Activated naive CD4-positive, alpha-beta T cell treated with Interleukin-2 at 50 U/mL for 16 hours (primary cell): ENCODE measurements around the gene TBC1D28.
"Not testable (repeated sequence)": the region's sequence is repeated elsewhere in the genome, so short reads cannot be mapped to it uniquely, and the experiment has no call there.

Experiments used
- DNase-seq: peaks from one replicate; pipeline ENCODE4 v3.0.0-alpha.2; 2020

Gene TBC1D28

GRCh38 chr17:18644291-18644690 lies at the start of gene TBC1D28:
TBC1D28 (minus strand) TSS chr17:18644391; CDS start chr17:18641352, 3,039 bp downstream.
- DNase-seq = not testable (repeated sequence)

DNA sequence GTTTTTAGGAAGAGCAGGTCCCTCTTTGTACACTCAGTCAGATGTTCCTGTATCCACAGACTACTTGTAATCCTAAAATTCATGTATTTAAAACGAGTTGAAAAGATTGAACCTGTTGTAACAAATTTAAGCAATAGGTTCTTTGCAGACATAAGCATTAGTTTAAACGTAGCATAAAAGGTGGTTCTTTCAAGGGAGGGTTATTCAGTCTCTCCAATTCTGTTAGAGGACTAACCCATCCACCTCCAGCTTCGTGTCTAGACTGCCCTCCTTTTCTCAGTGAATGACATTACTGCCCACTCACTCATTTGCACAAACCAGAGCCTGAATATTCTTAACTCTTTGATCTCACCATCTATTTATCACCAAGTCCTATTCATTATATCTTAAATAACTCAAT lies 38.5 kb upstream of the TBC1D28 start:
- not testable (repeated sequence) for DNase-seq

GRCh38 chr17:18681767-18682571 lies 37.8 kb upstream of the TBC1D28 start, which contains the start of gene FOXO3B:
FOXO3B (minus strand) TSS chr17:18682314; CDS start chr17:18681651, 663 bp downstream.
- DNase-seq = peak; percentile 70

DNA sequence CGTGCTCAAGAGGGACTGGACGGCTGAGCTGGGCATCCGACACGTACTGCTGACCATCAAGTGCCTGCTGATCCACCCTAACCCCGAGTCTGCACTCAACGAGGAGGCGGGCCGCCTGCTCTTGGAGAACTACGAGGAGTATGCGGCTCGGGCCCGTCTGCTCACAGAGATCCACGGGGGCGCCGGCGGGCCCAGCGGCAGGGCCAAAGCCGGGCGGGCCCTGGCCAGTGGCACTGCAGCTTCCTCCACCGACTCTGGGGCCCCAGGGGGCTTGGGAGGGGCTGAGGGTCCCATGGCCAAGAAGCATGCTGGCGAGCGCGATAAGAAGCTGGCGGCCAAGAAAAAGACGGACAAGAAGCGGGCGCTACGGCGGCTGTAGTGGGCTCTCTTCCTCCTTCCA lies 33.2 kb upstream of the TBC1D28 start:
- DNase-seq = not testable (repeated sequence)

- not testable (repeated sequence) for DNase-seq
Observed at GRCh38 chr17:18676928-18677327, 32.7 kb upstream of the TBC1D28 start.

DNA sequence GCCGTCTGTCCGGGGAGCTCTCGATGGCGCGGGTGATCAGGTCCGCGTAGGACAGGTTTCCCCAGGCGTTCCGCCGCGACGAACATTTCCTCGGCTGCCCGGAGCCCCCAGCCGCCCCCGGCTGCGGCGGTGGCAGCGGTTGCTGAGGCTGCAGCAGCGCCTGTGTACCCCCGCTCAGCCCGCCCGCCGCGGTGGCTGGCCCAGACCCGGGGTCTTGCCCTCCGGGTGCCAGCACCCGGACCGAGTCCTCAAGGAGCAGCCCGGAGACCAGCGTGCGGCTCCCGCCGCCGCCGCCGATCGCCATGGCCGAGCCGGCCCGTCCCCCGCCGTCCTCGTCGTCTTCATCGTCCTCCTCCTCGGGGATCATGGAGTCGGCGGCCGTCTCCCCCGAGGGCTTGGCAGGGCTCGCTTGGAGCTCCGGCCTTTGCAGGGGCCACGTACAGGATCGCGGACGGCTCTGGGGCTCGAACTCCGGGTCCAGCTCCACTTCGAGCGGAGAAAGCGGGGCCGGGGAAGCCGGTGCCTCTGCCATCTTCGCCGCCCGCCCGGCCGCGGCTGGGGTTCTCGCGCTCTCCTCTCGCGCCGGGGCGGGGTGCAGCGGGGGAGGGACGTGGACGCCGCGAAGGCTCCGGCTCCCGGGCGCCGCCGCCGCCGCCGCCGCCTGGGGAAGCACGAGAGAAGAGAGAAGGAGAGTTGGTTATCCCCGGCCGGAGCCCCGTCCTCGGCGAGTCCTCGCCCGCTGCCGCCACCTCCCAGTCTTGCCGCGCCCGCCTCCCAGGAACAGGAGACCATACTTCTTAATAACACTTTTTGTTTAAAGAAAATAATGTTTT lies 28.4 kb upstream of the TBC1D28 start:
- DNase-seq = not testable (repeated sequence)

GRCh38 chr17:18668625-18669024 lies 24.4 kb upstream of the TBC1D28 start:
- DNase-seq = not testable (repeated sequence)

DNA sequence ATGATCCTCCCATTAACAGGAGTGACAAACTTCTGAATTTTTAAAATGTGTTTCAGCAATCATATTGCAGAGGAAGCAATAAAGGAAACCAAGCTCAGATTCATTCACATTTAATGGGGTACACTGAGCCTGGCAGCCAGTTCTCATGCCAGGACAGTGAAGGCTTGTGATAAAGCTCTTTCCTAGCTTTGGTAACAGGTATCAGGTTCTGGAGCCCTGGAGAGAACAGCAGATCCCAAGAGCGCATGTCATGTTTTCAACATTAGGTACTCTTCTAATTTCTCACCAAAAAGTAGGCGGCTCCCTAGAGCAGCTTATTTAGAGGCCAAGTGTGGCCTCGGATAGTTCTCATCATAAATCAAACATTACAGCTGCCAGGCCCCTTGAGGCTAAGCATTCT lies 23.3 kb upstream of the TBC1D28 start:
- DNase-seq = not testable (repeated sequence)

GRCh38 chr17:18666326-18666725 lies 22.1 kb upstream of the TBC1D28 start:
- not testable (repeated sequence) for DNase-seq

GRCh38 chr17:18661924-18662624 lies 17.9 kb upstream of the TBC1D28 start:
- not testable (repeated sequence) for DNase-seq

DNA sequence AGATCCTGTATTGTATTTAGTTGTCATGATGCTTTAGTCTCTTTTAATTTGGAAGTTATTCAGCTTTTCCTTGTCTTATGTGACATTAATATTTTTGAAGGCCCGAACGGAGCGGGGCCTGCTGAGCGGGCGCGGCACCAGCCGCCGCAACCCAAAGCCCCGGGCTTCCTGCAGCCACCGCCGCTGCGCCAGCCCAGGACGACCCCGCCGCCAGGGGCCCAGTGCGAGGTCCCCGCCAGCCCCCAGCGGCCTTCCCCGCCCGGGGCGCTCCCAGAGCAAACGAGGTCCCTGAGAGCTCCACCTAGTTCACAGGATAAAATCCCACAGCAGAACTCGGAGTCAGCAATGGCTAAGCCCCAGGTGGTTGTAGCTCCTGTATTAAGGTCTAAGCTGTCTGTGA lies 5.9 kb upstream of the TBC1D28 start:
- DNase-seq = not testable (repeated sequence)

- DNase-seq = not testable (repeated sequence)
Observed at GRCh38 chr17:18643124-18643523, 1.1 kb downstream of the TBC1D28 start.

GRCh38 chr17:18638357-18638756 lies 5.8 kb downstream of the TBC1D28 start:
- not testable (repeated sequence) for DNase-seq

DNA sequence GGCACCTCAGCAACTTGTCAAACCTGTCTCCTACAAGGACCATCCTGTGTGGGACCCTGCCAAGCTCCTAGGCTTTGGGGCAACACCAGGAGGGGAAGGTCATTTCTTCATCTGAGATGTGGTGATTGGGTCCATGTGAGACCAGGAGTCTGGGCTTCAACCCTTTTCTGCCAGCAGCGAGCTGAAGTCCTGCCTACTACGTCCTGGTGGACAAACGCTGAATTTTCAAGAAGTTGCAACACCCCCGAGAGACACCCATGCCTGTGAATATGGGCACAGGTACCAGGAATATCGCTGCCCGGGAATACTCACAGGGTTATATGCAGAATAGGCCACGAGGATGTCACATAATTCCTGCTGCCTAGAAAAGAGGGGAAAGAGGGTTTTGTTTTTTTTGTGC lies 8.0 kb downstream of the TBC1D28 start:
- DNase-seq = not testable (repeated sequence)

GRCh38 chr17:18635773-18636172 lies 8.4 kb downstream of the TBC1D28 start:
- not testable (repeated sequence) for DNase-seq

- not testable (repeated sequence) for DNase-seq
Observed at GRCh38 chr17:18634550-18635263, 9.5 kb downstream of the TBC1D28 start.

- no peak for DNase-seq
Observed at GRCh38 chr17:18626152-18626870, 17.9 kb downstream of the TBC1D28 start.

DNA sequence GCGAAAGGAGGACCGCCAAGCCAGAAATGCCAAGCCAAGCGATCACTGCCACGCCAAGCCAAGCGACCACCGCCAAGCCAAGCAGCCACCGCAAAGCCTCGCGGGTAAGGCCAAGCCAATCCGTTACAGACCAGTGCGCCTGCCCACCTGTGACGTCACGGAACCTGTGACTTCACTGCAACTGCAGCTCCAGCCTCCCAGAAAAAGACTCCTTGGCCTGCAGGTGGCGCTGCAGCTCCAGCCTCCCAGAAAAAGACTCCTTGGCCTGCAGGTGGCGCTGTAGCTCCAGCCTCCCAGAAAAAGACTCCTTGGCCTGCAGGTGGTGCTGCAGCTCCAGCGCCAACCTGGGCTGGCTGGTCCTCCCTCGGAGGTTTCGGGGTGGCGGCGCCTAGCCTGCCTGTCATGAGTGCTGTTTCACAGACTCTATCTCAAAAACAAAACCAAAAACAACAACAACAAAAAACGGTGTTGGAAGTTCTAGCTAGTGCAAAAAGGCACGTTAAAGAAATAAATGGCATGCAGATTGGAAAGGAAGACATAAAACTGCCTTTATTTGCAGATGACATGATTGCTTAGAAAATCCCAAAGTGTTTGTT lies 18.6 kb downstream of the TBC1D28 start:
- peak; percentile 94 for DNase-seq

DNA sequence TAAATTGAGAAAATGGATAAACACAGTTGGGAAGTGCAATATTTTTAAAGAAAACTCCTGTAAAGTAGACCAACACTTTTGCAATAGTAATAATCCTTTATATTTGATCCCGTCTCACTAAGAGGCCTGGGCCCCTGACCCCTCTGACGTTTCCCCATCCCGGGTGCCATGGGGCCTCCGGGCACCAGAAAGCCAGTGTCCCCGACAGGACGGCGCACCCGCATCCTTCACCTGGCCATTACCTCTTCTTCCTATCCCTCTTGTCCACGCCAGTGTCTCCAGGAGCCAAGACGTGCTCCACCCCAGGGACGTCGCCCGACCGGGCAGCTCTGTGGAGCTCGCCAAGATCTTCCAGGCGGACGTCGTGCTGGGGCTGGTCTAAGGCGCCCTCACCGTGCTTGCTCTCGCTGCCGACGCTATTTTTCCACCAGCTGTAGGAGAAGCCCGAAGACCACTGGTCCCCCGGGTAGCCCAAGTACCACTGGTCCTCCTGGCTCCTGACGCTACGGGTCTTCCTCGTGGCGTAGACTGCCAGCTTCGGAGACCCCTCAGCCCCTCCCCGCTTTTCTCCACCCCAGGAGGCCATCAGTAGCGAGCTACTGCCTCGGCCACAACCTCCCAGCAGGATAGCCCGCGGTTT lies 19.2 kb downstream of the TBC1D28 start:
- not testable (repeated sequence) for DNase-seq

DNA sequence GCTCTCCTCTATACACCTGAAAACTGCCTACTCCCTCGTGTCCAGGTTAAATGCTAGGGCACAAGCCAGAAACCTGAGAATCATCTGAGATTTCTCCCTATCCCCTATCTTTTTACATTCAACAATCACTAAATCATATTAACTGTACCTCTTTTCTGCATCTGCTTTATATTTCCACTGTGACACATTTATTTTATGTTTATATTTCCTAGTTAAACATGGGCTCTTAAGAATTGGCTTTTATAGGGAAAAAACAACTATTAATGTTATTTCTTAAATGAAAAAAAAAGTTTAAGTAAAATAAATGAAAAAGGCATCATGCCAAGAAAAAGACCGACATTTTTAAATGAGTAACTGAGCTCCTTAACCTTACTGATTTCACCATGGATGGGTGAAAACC lies 26.6 kb downstream of the TBC1D28 start:
- DNase-seq = not testable (repeated sequence)

DNA sequence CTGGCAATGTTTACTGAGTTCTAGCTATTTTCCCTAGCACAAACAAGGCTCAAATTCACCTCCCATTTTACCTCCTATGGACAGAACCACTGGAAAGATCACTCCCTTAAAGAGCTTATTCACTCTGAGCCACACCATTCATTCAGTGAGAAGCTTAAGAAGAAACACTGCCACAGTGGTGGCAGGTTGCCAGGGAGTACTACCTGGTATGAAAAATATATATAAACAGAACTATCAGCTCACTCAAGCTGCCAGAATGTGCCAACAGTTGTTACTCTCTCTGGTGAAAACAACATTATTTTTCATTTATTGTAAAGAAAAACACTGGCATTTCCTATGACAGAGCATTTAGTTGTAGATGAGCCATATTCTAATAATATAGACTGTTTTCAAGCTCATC lies 31.2 kb downstream of the TBC1D28 start:
- DNase-seq = not testable (repeated sequence)
